ENCODE data around the gene SCN1B. TPM values are rescaled to one million over a fixed set of nuclear protein-coding genes. Genes with fewer than 3 reads are reported as not detected.

SCN1B gene
- total and polyA plus RNA-seq, 3 donors from 2014 or later = 3.5 to 7.5 (median 6.6) TPM

- no peaks in the 10 kb centered on the region for H3K27me3 ChIP-seq
- no peak for DNase-seq
- WGBS, 2 donors = 75 to 82% methylated on average over 6 of the region's 6 CpGs
- intact Hi-C loops (cut with DNase I; ENCODE audit: low total_unique reads) = no loop called here
- H3K9me3 ChIP-seq = no peaks in the 10 kb centered on the region
- H3K27ac ChIP-seq = no peak overlapping the region
- no peak for TF ChIP-seq CTCF (IDR thresholded peaks at IDR 0.05)
- no peak for TF ChIP-seq POLR2A (IDR thresholded peaks at IDR 0.05)
- no peaks in the 10 kb centered on the region for H3K4me1 ChIP-seq
- no peak overlapping the region for H3K4me3 ChIP-seq
- no peaks in the 10 kb centered on the region for H3K36me3 ChIP-seq (ENCODE audit: low read depth, missing control alignments)
These were observed 26.3 kb downstream of the SCN1B start for GRCh38 chr19:35056513-35057063.

GRCh38 chr19:35058370-35058769 is 28.1 kb downstream of the SCN1B start:
- no peaks in the 10 kb centered on the region for H3K9me3 ChIP-seq
- no peaks in the 10 kb centered on the region for H3K36me3 ChIP-seq (ENCODE audit: low read depth, missing control alignments)
- intact Hi-C loops (cut with DNase I; ENCODE audit: low total_unique reads) = no loop called here
- 76 to 89% methylated on average over 2 of the region's 2 CpGs for WGBS, 2 donors
- no peak overlapping the region for H3K4me3 ChIP-seq
- no peak for DNase-seq
- H3K4me1 ChIP-seq = no peaks in the 10 kb centered on the region
- no peak overlapping the region for H3K27ac ChIP-seq
- H3K27me3 ChIP-seq = no peaks in the 10 kb centered on the region
- TF ChIP-seq POLR2A (IDR thresholded peaks at IDR 0.05) (no peak), CTCF (IDR thresholded peaks at IDR 0.05) (no peak)

DNA sequence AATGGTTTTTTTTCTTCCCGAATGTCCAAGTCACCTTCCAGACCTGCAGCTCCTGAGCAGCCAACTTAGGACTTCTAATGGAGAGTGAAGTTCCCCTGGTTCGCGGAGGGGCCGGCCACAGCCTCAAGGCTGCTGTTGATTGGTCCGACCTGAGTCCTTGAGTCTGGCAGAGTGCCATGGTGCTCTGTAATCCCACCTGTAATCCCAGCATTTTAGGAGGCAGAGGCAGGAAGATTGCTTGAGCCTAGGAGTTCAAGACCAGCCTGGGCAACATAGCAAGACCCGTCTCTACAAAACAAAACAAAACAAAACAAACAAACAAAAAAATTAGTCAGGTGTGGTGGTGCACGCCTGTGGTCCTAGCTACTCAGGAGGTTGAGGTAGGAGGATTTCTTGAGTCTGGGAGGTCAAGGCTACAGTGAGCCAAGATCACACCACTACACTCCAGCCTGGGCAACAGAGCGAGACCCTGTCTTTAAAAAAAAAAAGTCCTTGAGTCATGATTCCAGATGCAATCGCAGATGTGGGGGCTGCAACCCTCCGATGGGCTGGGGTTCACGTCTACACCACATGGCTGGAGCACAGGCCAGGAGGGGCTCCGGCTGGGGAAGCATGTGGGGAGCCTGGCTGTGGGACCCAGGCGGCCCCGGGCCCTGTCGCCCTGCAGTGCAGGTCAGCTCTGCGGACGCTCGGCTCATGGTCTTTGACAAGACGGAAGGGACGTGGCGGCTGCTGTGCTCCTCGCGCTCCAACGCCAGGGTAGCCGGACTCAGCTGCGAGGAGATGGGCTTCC is 28.9 kb downstream of the SCN1B start:
- WGBS, 2 donors = 68 to 77% methylated on average over 20 to 24 of the region's 26 CpGs
- intact Hi-C loops (cut with DNase I; ENCODE audit: low total_unique reads) = no loop called here
- Histone ChIP-seq H3K27ac (no peak overlapping the region), H3K9me3 (no peaks in the 10 kb centered on the region), H3K4me1 (no peaks in the 10 kb centered on the region), H3K4me3 (no peak overlapping the region), H3K36me3 (ENCODE audit: low read depth, missing control alignments) (no peaks in the 10 kb centered on the region), H3K27me3 (no peaks in the 10 kb centered on the region)
- TF ChIP-seq POLR2A (IDR thresholded peaks at IDR 0.05) (no peak), CTCF (IDR thresholded peaks at IDR 0.05) (no peak)
- no peak for DNase-seq

DNA sequence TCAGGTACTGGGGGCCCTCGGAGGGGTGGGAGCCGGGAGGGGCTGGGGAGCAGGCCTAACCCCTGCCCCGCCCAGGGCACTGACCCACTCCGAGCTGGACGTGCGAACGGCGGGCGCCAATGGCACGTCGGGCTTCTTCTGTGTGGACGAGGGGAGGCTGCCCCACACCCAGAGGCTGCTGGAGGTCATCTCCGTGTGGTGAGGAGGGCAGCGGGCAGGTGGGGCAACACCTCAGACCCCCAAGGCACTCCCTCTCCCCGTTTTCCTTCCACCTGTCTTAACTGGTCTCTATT is 29.5 kb downstream of the SCN1B start:
- intact Hi-C loops (cut with DNase I; ENCODE audit: low total_unique reads) = no loop called here
- no peak for DNase-seq
- Histone ChIP-seq H3K27ac (no peak overlapping the region), H3K9me3 (no peaks in the 10 kb centered on the region), H3K4me1 (no peaks in the 10 kb centered on the region), H3K36me3 (ENCODE audit: low read depth, missing control alignments) (no peaks in the 10 kb centered on the region), H3K4me3 (no peak overlapping the region), H3K27me3 (no peaks in the 10 kb centered on the region)
- TF ChIP-seq POLR2A (IDR thresholded peaks at IDR 0.05) (no peak), CTCF (IDR thresholded peaks at IDR 0.05) (no peak)
- 89 to 93% methylated on average over 12 to 14 of the region's 15 CpGs for WGBS, 2 donors
